Immature natural killer cell (primary cell): ENCODE measurements around the gene SUSD6. TPM values are rescaled to one million over a fixed set of nuclear protein-coding genes. Genes with fewer than 3 reads are reported as not detected.
"Not testable (repeated sequence)": the region's sequence is repeated elsewhere in the genome, so short reads cannot be mapped to it uniquely, and the experiment has no call there.

Experiments
- DNase-seq, 3 donors: peaks; one replicate each; pipeline ENCODE4 v3.0.0; 2022; ENCODE audit warnings: mixed read lengths in 1 of 3
- H3K27ac Mint-ChIP-seq, 6 donors: one replicate each; pipeline ENCODE4 v1.8.0; 2020; ENCODE audit warnings: mixed read lengths in 6 of 6, mild to moderate bottlenecking in 5 of 6, inconsistent platforms in 4 of 6, moderate library complexity in 3 of 6
- H3K27me3 Mint-ChIP-seq, 3 donors: one replicate each; pipeline ENCODE4 v1.8.0; 2020 to 2021; ENCODE audit warnings: low read depth in 3 of 3, mild to moderate bottlenecking in 3 of 3, mixed read lengths in 3 of 3, moderate library complexity in 3 of 3, inconsistent platforms in 1 of 3
- H3K36me3 Mint-ChIP-seq, 3 donors: one replicate each; pipeline ENCODE4 v1.8.0; 2020; ENCODE audit warnings: mixed read lengths in 3 of 3, inconsistent platforms in 2 of 3, mild to moderate bottlenecking in 2 of 3
- H3K4me1 Mint-ChIP-seq, 2 donors: one replicate each; pipeline ENCODE4 v1.8.0; 2020; ENCODE audit warnings: inconsistent platforms in 2 of 2, mild to moderate bottlenecking in 2 of 2, mixed read lengths in 2 of 2, moderate library complexity in 1 of 2
- H3K4me3 Mint-ChIP-seq, 5 donors: one replicate each; pipeline ENCODE4 v1.8.0; 2020; ENCODE audit warnings: mild to moderate bottlenecking in 5 of 5, mixed read lengths in 5 of 5, inconsistent platforms in 3 of 5, moderate library complexity in 3 of 5
- H3K9me3 Mint-ChIP-seq, 6 donors: one replicate each; pipeline ENCODE4 v1.8.0; 2020; ENCODE audit warnings: mild to moderate bottlenecking in 6 of 6, mixed read lengths in 6 of 6, inconsistent platforms in 4 of 6, moderate library complexity in 3 of 6
- polyA plus RNA-seq, 3 donors: library from polyadenylated mRNA; unstranded; fragments of 300-500 nt; fragmentation: Illumina TruSeq; gene quantifications; one replicate each; pipeline ENCODE4 v1.2.3, GENCODE V29; 2021

The SUSD6 gene
- polyA plus RNA-seq, 3 donors from 2014 or later: 13.0 to 24.1 (median 15.5) TPM

- peak overlapping the region in 2 of 5 donors; percentile 1 to 34 for H3K4me3 Mint-ChIP-seq
- H3K36me3 Mint-ChIP-seq: peaks cover 0 to 6% (median 5%) of the 10 kb centered on the region in 3 donors
- peaks cover 0 to 4% (median 3%) of the 10 kb centered on the region in 3 donors for H3K27me3 Mint-ChIP-seq
- H3K9me3 Mint-ChIP-seq: no peaks in the 10 kb centered on the region
- peaks cover 88 to 93% of the 10 kb centered on the region in 2 donors for H3K4me1 Mint-ChIP-seq
- DNase-seq: no peak
- peak overlapping the region; percentile 38 to 88 (median 66) for H3K27ac Mint-ChIP-seq
These were observed 82.7 kb downstream of the SUSD6 start for GRCh38 chr14:69693801-69694729.

- peaks cover 89 to 93% of the 10 kb centered on the region in 2 donors for H3K4me1 Mint-ChIP-seq
- H3K27ac Mint-ChIP-seq: peak overlapping the region; percentile 19 to 82 (median 63)
- H3K27me3 Mint-ChIP-seq: peaks cover 0 to 4% (median 3%) of the 10 kb centered on the region in 3 donors
- H3K36me3 Mint-ChIP-seq: peaks cover 0 to 6% (median 5%) of the 10 kb centered on the region in 3 donors
- DNase-seq: no peak
- H3K4me3 Mint-ChIP-seq: no peak overlapping the region
- H3K9me3 Mint-ChIP-seq: no peaks in the 10 kb centered on the region
These were observed 83.4 kb downstream of the SUSD6 start for GRCh38 chr14:69694730-69695281.

- H3K27me3 Mint-ChIP-seq: peaks cover 0 to 4% (median 3%) of the 10 kb centered on the region in 3 donors
- H3K9me3 Mint-ChIP-seq: no peaks in the 10 kb centered on the region
- peaks cover 88 to 93% of the 10 kb centered on the region in 2 donors for H3K4me1 Mint-ChIP-seq
- H3K27ac Mint-ChIP-seq: peak overlapping the region; percentile 58 to 82 (median 77)
- no peak for DNase-seq
- peak overlapping the region in 3 of 5 donors; percentile 34 to 59 (median 39) for H3K4me3 Mint-ChIP-seq
- no peaks in the 10 kb centered on the region for H3K36me3 Mint-ChIP-seq
These were observed 84.2 kb downstream of the SUSD6 start for GRCh38 chr14:69695322-69696203.

GRCh38 chr14:69696204-69696527 lies 84.8 kb downstream of the SUSD6 start:
- H3K4me3 Mint-ChIP-seq: peak overlapping the region in 3 of 5 donors; percentile 34 to 59 (median 39)
- peak overlapping the region; percentile 67 to 88 (median 77) for H3K27ac Mint-ChIP-seq
- no peaks in the 10 kb centered on the region for H3K36me3 Mint-ChIP-seq
- no peak for DNase-seq
- peaks cover 0 to 4% (median 0%) of the 10 kb centered on the region in 3 donors for H3K27me3 Mint-ChIP-seq
- no peaks in the 10 kb centered on the region for H3K9me3 Mint-ChIP-seq
- H3K4me1 Mint-ChIP-seq: peaks cover 90 to 94% of the 10 kb centered on the region in 2 donors

GRCh38 chr14:69696633-69697557 lies 85.5 kb downstream of the SUSD6 start:
- Mint-ChIP-seq H3K27ac (peak overlapping the region; percentile 70 to 88 (median 80)), H3K4me3 (peak overlapping the region; percentile 40 to 71 (median 60)), H3K36me3 (no peaks in the 10 kb centered on the region), H3K27me3 (no peaks in the 10 kb centered on the region), H3K4me1 (peaks cover 94 to 100% of the 10 kb centered on the region in 2 donors), H3K9me3 (no peaks in the 10 kb centered on the region)
- DNase-seq: peak; percentile 45 to 59 (median 55)

GRCh38 chr14:69698572-69698971 lies 87.2 kb downstream of the SUSD6 start:
- peak overlapping the region; percentile 48 to 83 (median 76) for H3K27ac Mint-ChIP-seq
- peak overlapping the region in 1 of 5 donors; percentile 23 for H3K4me3 Mint-ChIP-seq
- DNase-seq: no peak
- peaks cover 95 to 100% of the 10 kb centered on the region in 2 donors for H3K4me1 Mint-ChIP-seq
- no peaks in the 10 kb centered on the region for H3K9me3 Mint-ChIP-seq
- H3K36me3 Mint-ChIP-seq: no peaks in the 10 kb centered on the region
- H3K27me3 Mint-ChIP-seq: peaks cover 0 to 3% (median 0%) of the 10 kb centered on the region in 3 donors

GRCh38 chr14:69699243-69699642 lies 87.8 kb downstream of the SUSD6 start:
- H3K4me1 Mint-ChIP-seq: peaks cover 95 to 100% of the 10 kb centered on the region in 2 donors
- not testable (repeated sequence) for H3K27me3 Mint-ChIP-seq
- H3K27ac Mint-ChIP-seq: peak overlapping the region; percentile 31 to 75 (median 56)

GRCh38 chr14:69699748-69700303 lies 88.4 kb downstream of the SUSD6 start:
- Mint-ChIP-seq H3K27me3 (peaks cover 0 to 3% (median 0%) of the 10 kb centered on the region in 3 donors), H3K9me3 (no peaks in the 10 kb centered on the region), H3K36me3 (peaks cover 0 to 4% (median 0%) of the 10 kb centered on the region in 3 donors), H3K4me3 (no peak overlapping the region), H3K27ac (peak overlapping the region; percentile 31 to 77 (median 54)), H3K4me1 (peaks cover 92 to 95% of the 10 kb centered on the region in 2 donors)
- DNase-seq: no peak

More at GRCh38 chr14:69699243-69699642, 87.8 kb downstream of the SUSD6 start:
- DNase-seq, H3K36me3 Mint-ChIP-seq, H3K9me3 Mint-ChIP-seq: not testable (repeated sequence)
- peak overlapping the region in 1 of 5 donors; percentile 34 for H3K4me3 Mint-ChIP-seq

- peaks cover 84 to 92% of the 10 kb centered on the region in 2 donors for H3K4me1 Mint-ChIP-seq
These were observed 89.2 kb downstream of the SUSD6 start for GRCh38 chr14:69700575-69700974.

GRCh38 chr14:69701291-69701690 lies 89.9 kb downstream of the SUSD6 start:
- no peaks in the 10 kb centered on the region for H3K9me3 Mint-ChIP-seq
- H3K4me3 Mint-ChIP-seq: peak overlapping the region in 1 of 5 donors; percentile 27
- DNase-seq: no peak
- H3K27me3 Mint-ChIP-seq: peaks cover 0 to 3% (median 0%) of the 10 kb centered on the region in 3 donors
- H3K27ac Mint-ChIP-seq: peak overlapping the region in 4 of 6 donors; percentile 13 to 77 (median 61)
- peaks cover 78 to 91% of the 10 kb centered on the region in 2 donors for H3K4me1 Mint-ChIP-seq
- peaks cover 0 to 8% (median 0%) of the 10 kb centered on the region in 3 donors for H3K36me3 Mint-ChIP-seq

More at GRCh38 chr14:69700575-69700974, 89.2 kb downstream of the SUSD6 start:
- DNase-seq: no peak
- peak overlapping the region in 5 of 6 donors; percentile 6 to 77 (median 54) for H3K27ac Mint-ChIP-seq
- peaks cover 0 to 3% (median 0%) of the 10 kb centered on the region in 3 donors for H3K27me3 Mint-ChIP-seq
- no peaks in the 10 kb centered on the region for H3K9me3 Mint-ChIP-seq
- peaks cover 0 to 4% (median 0%) of the 10 kb centered on the region in 3 donors for H3K36me3 Mint-ChIP-seq
- H3K4me3 Mint-ChIP-seq: no peak overlapping the region

GRCh38 chr14:69701857-69702256 lies 90.5 kb downstream of the SUSD6 start:
- no peaks in the 10 kb centered on the region for H3K9me3 Mint-ChIP-seq
- peaks cover 0 to 3% (median 0%) of the 10 kb centered on the region in 3 donors for H3K27me3 Mint-ChIP-seq
- no peak for DNase-seq
- peaks cover 0 to 12% (median 4%) of the 10 kb centered on the region in 3 donors for H3K36me3 Mint-ChIP-seq
- H3K27ac Mint-ChIP-seq: peak overlapping the region; percentile 47 to 80 (median 75)
- no peak overlapping the region for H3K4me3 Mint-ChIP-seq
- H3K4me1 Mint-ChIP-seq: peaks cover 75 to 89% of the 10 kb centered on the region in 2 donors
